GM19193 (cell line): Measurements from ENCODE around the gene MED28.

Experiments used
- POLR2A ChIP-seq: IDR thresholded peaks from 4 replicates; pipeline ENCODE4 v1.6.1; 2011; ENCODE audit not compliant: insufficient read depth, insufficient read length; ENCODE audit errors: extremely low read depth

Gene MED28

DNA sequence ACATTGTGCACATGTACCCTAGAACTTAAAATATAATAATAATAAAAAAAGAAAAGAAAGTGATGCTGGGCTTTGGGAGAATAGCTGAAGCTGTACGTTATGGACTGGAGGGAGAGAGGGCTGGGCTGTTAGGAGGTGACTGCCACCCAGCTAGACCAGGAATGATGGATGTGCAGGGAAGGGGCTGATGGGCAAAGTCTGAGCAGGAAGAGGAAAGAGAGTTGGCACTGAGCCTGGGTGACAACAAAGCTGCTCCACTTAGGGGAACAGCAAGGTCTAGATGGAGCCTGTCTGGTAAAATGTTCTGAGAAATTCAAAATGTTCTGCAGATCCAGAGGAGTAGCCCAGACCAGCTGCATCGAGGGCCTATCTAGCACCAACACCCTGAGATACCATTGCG lies 32.3 kb downstream of the MED28 start:
- TF ChIP-seq POLR2A = no peak

DNA sequence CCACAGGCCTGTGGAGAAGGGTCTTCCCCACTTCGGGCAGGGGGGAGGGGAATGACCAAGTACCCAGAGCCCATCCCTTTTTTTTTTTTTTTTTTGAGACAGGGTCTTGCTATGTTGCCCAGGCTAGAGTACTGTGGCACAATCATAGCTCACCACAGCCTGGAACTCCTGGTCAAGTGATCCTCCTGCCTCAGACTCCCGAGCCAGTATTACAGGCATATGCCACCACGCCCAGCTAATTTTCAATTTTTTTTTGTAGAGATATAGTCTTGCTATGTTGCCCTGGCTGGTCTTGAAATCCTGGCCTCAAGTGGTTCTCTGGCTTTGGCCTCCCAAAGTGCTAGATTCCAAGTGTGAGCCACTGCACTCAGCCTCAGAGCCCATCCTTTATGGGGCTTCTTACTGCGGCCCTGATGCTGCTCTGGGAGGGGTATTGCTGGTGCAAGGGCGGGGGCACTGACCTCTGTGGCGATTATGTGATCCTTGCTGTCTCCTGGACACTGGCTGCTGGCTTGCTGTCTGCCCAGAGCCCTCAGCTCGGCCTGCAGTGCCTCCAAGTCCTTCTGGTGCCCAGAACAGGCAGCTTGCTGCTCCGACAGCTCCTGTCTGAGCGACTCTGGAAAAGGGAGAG lies 32.9 kb downstream of the MED28 start:
- TF ChIP-seq POLR2A = no peak

DNA sequence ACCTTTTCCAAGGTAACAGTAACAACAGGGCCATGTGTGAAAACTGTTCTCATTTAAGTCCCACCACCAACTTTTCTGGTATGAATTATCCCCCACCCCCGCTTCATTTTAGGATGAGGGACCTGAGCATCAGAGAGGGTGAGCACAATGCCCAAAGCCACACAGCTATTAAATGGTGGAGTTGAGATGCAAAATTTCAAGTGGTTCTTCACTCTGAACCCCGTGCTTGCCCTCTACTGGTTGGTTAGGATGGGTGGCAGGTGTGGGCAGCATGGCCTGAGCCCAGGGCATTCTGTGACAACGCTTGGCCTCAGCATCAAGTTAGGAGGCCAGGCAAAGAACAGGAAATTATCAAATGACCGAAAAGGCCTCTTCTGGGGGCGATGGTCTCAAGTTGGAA lies 33.5 kb downstream of the MED28 start:
- TF ChIP-seq POLR2A = no peak

DNA sequence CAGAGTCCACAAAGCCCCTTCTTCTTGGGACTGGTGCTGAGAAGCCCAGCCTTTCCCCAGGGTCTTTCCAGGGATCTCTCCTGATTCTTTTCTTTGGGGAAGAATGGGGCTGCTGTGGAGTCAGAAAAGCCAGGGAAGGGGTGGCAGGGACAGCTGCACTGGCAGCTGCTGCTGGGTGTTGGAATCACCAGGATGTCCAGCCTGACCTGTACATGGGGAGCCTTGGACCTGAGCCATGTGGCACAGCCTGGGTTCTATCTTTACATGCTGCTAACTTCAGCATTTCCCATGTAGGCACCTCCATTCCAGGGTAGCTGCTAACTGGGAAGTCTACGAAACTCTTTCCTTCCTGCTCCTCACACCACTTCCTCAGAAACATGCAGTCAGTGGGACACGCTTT lies 36.0 kb downstream of the MED28 start:
- TF ChIP-seq POLR2A = no peak

DNA sequence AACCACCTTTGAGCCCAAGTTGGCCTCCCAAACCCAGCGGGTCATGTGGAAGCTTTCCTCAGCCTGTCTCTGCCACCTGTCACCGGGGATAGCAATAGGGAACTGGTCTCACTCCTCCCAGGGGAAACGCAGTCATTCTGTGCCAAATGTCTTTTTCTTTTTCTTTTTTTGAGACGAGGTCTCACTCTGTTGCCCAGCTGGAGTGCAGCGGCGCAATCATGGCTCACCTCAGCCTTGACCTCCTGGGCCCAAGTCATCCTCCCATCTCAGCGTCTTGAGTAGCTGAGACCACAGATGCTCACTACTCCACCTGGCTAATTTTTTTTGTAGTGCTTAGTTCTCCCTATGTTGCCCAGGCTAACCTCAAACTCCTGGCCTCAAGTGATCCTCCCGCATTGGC lies 40.3 kb downstream of the MED28 start:
- TF ChIP-seq POLR2A = no peak

DNA sequence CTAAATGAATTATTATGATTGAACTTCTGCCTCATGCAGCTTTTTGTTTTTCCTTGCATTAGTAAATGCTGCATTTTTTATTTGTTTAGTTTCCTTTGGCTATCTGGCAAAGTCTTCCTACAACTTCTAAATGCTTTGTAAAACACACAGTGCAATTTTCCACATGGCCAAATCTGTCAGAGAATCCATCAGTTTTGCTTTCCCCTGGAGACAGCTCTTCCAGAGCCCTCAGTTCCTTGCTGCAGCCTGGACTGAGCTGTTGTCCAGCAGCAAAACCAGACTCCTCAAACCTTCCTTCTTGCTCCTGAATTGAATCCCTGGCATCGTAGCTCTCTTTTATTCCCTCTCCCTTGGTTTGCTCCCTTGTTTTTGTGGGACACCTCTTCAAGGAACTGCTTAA lies 42.6 kb downstream of the MED28 start:
- no peak for TF ChIP-seq POLR2A

DNA sequence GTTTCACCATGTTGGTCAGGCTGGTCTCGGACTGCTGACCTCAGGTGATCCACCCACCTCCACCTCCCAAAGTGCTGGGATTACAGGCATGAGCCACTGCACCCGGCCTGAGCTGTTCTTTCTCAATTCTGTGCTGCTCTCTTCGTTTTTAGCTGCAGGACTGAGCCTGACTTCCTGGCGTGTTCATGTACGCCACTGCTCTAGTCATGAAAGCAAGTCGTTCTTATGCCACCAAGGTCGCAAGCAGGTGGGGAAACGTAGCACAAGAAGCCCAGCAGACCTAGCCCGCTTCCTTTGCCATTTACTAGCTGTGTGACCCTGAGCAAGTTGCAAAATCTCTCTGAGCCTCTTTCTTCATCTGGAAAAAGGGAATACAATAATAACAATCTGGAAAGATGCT lies 43.4 kb downstream of the MED28 start:
- TF ChIP-seq POLR2A = no peak

DNA sequence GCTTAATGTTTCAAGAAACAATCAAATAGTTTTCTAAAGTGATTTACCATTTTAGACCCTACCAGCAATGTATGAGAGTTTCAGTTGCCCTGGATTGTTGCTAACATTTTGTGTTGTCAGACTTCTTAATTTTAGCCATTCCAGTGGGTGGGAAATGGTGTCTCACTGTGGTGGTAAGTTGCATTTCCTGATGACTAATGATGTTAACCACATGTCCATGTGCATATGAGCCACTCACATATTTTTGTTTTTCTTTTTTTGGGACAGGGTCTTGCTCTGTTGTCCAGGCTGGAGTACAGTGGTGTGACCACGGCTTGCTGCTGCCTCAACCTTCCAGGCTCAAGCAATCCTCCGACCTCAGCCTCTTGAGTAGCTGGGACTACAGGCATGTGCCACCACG lies 48.3 kb downstream of the MED28 start:
- no peak for TF ChIP-seq POLR2A

DNA sequence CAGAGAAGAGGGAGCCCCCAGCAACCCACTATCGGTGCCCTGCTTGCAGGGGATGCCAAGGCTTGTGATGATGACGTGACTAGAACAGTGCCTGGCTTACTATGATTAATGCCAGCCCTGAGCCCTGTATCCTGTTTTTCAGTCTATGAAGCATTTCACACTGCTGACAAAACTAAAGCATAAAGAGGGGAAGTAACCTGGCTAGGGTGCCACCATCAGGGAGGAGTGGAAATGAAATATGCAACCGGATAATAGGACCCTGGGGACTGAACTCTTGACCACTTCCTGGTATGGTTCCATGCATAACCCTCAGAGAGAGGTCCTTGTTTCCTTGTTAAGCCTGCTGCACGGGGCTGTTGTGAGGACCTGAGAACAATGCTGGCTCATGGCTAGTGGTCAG lies 50.3 kb downstream of the MED28 start:
- TF ChIP-seq POLR2A = no peak

DNA sequence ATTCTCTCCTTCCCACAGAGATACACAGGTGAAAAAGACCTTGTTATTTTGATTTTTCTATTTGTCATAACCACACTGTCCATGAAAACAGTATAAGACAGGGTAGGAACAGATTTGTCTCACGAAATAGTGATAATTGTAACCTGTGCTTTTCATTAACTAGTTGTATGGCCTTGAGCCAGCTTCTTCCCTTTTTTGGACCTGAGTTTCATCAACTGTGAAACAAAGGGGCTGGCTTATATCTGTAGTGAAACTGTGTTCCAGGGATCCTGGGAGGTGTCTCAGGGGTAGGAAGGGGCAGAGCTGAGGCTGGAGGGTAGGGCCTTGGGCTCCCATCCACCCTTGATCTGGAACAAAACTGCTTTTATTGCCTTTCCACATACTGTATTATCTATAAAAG lies 50.9 kb downstream of the MED28 start:
- TF ChIP-seq POLR2A = no peak

DNA sequence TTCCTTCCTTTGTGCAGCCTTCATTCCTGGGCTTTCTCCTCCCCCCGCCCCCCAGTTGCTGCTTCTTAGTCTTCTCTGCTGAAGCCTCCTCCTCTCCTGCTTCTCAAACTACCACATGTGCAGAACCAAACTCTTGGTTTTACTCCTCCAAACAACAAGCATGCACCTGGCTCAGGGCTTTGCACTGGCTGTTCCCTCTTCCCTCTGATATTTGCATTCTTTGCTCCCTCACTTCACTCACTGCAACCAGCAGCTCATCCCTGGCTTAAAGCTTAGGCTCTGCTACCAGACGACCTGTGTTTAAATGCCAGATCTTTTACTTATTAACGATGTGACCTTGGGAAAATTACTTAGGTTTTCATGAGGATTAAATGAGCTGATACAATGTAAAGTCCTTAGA lies 51.4 kb downstream of the MED28 start:
- TF ChIP-seq POLR2A = no peak

DNA sequence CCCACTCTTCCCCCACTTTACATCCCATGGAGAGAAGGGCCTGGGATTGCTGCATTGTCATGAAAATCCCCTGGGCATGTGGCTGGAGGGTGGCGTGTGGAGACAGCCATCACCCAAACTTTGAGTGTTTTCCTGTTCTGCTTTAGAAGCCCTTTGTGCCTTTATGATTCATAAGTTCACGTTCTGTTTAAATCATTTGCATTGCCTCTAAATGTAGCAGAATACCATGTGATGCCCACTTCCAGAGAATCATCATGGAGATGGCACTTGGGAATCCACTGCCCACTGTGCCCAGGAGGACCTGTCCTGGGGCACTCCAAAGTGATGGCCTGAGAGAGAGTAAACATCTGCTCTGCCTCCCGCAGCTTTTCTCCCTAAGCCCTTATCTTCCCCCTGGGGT lies 52.8 kb downstream of the MED28 start:
- no peak for TF ChIP-seq POLR2A

DNA sequence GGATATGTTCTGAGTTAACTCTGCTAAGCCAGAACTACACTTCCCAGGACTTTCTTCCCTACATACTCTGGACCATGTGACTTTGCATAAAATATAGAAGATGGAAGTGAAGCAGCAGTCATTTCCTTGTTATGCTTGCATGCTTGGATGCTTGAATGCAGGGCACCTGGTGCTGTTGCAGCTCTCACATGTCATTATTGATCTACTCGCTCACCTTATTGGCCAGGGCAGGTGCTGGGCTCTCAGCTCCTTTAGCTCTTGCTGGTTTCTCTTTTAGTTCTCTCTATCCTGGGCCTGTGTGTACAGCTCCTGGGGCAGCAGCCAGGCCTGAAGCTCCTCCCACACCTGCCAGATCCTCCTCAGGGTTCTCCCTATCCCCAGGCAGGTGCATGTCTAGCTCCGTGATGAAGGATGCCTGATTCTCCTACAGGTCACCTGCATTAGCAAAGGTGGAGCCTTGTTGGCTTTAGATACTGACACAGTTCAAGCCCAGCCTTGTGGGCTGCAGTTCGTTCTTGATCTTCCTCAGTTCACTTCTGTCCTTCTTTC lies 53.3 kb downstream of the MED28 start:
- no peak for TF ChIP-seq POLR2A

DNA sequence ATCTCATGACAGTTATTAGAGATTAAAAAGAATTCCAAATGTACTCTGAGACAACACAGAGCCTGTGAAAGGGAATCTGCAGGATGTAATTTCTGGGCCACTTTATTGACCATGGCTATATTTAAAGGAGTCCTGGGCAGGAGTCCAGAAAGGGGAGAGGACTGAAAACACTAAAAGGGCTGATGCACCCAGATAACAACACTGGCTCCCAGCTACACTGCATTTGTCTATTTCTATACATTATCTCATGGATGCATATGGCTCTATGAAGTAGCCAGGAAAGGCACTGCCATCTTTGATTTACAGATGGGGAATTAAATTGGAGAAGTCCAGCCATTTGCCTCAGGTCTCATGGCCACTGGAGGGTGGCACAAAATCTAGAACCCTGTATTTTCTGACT lies 56.0 kb downstream of the MED28 start:
- TF ChIP-seq POLR2A = no peak

DNA sequence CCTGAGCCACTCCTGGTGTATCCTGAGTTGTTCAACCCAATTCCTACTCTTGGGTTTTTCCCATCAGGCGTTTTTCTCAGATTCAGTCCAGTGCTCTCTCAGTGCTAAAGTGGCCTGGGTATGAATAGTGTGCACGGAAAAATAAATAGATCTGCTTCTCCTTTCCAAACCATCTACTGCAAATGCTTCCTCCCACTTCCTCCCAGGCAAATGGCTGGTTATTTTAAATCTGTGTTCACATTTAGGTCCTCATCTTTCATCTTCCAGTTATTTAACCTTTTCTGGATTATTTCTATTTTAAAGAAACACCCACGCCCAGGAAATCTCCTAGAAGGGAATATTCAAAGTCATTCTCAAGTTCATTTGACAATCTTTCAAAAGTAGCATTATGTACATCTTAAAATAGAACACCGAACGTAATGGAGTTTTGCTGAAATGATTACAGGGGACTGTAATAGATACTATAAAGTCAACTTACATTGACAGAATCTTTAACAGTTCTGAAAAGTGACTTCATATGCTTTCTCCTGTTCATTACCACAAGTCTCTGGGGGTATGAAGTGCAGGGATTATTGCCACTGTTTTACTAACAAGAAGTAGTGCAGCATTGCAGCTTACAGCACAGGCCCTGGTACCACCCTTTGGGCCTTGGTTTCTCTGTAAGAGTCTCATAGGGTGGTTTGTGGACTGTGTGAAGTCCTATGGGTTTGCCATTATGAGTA lies 66.3 kb downstream of the MED28 start:
- no peak for TF ChIP-seq POLR2A
